ENCODE measurements around the gene ATL1. TPM values are rescaled to one million over a fixed set of nuclear protein-coding genes. Genes with fewer than 3 reads are reported as not detected.

The ATL1 gene
- total RNA-seq, 4 donors from 2014 or later: 17.2 to 22.3 (median 21.6) TPM

DNA sequence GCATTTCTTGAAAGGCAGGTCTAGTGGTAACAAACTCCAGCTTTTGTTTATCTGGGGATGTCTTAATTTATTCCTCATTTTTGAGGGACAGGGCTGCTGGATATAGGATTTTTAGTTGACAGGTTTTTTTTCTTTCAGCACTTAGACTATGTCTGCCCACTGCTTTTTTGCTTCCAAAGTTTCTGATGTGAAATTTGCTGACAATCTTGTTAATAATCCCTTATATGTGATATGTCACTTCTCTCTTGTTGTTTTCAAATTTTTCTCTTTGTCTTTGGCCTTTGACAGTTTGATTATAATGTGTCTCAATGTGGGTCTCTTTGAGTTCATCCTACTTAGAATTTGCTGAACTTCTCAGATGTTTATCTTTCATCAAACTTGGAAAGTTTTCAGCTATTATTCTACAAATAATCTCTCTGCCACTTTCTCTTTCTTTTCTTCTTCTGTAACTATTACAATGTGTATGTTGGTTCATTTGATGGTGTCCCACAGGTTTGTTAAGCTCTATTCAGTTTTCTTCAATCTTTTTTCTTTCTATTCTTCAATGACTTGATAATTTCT lies 9.8 kb downstream of the ATL1 start:
- Histone ChIP-seq H3K4me1 (no peaks in the 10 kb centered on the region), H3K27ac (no peak overlapping the region), H3K27me3 (no peaks in the 10 kb centered on the region), H3K9me3 (peaks cover 0 to 41% (median 0%) of the 10 kb centered on the region in 3 donors), H3K4me3 (no peak overlapping the region), H3K36me3 (no peaks in the 10 kb centered on the region)
- TF ChIP-seq, protein P1, sequence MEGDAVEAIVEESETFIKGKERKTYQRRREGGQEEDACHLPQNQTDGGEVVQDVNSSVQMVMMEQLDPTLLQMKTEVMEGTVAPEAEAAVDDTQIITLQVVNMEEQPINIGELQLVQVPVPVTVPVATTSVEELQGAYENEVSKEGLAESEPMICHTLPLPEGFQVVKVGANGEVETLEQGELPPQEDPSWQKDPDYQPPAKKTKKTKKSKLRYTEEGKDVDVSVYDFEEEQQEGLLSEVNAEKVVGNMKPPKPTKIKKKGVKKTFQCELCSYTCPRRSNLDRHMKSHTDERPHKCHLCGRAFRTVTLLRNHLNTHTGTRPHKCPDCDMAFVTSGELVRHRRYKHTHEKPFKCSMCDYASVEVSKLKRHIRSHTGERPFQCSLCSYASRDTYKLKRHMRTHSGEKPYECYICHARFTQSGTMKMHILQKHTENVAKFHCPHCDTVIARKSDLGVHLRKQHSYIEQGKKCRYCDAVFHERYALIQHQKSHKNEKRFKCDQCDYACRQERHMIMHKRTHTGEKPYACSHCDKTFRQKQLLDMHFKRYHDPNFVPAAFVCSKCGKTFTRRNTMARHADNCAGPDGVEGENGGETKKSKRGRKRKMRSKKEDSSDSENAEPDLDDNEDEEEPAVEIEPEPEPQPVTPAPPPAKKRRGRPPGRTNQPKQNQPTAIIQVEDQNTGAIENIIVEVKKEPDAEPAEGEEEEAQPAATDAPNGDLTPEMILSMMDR (IDR thresholded peaks at IDR 0.05): no peak
- TF ChIP-seq EP300 (IDR thresholded peaks at IDR 0.05) (no peak), POLR2AphosphoS5 (IDR thresholded peaks at IDR 0.05) (no peak), POLR2A (IDR thresholded peaks at IDR 0.05) (no peak)
- no peak for ATAC-seq

DNA sequence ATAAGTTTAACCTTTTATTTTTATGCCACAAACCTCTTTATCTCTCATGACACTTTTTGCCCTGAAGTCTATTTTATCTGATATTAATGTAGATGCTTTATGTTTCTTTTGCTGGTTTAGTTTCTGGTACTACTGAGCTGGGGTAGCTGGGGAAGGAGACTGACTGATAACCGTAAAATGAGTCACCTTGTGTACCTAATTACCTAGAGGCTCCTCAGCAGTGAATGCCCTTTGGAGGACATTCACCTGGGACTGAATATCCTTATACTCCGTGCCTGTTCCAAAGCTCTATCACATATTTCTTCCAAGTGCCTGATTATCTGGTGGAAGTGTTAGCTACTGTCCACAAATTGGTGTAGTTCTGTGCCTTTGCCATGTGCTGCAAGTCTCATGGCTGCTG lies 13.9 kb downstream of the ATL1 start:
- no peak overlapping the region for H3K27ac ChIP-seq
- 82 to 100% methylated on average over 1 to 2 of the region's 2 CpGs for WGBS, 2 donors (ENCODE audit: low coverage in 1 of 2)
- TF ChIP-seq POLR2AphosphoS5 (IDR thresholded peaks at IDR 0.05): no peak
- TF ChIP-seq POLR2A (IDR thresholded peaks at IDR 0.05): no peak
- TF ChIP-seq EP300 (IDR thresholded peaks at IDR 0.05): no peak
- TF ChIP-seq, protein P1 (IDR thresholded peaks at IDR 0.05): no peak
- H3K4me1 ChIP-seq: no peaks in the 10 kb centered on the region
- H3K4me3 ChIP-seq: no peak overlapping the region
- H3K27me3 ChIP-seq: no peaks in the 10 kb centered on the region
- peaks cover 0 to 33% (median 0%) of the 10 kb centered on the region in 3 donors for H3K9me3 ChIP-seq
- no peak for ATAC-seq
- no peaks in the 10 kb centered on the region for H3K36me3 ChIP-seq

DNA sequence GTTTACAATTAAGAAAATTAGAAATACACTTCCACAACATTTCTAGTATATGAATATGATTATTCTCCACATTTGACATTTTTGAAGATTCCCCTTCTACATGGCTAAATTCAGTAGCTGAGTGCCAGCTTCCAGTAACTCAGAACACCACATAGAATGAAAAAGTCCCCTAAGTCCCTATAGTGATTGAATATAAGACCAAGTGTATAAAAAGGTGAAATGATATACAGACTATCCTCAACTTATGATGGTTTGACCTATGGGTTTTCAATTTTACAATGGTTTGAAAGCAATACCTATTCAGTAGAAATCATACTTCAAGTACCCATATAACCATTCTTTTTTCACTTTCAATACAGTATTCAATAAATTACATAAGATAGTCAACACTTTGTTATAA lies 15.8 kb downstream of the ATL1 start:
- no peaks in the 10 kb centered on the region for H3K27me3 ChIP-seq
- H3K4me1 ChIP-seq: no peaks in the 10 kb centered on the region
- peaks cover 0 to 14% (median 0%) of the 10 kb centered on the region in 3 donors for H3K9me3 ChIP-seq
- TF ChIP-seq POLR2A (IDR thresholded peaks at IDR 0.05) (no peak), POLR2AphosphoS5 (IDR thresholded peaks at IDR 0.05) (no peak), EP300 (IDR thresholded peaks at IDR 0.05) (no peak)
- TF ChIP-seq, protein P1 (IDR thresholded peaks at IDR 0.05): no peak
- H3K27ac ChIP-seq: no peak overlapping the region
- H3K36me3 ChIP-seq: no peaks in the 10 kb centered on the region
- ATAC-seq: no peak
- no peak overlapping the region for H3K4me3 ChIP-seq

DNA sequence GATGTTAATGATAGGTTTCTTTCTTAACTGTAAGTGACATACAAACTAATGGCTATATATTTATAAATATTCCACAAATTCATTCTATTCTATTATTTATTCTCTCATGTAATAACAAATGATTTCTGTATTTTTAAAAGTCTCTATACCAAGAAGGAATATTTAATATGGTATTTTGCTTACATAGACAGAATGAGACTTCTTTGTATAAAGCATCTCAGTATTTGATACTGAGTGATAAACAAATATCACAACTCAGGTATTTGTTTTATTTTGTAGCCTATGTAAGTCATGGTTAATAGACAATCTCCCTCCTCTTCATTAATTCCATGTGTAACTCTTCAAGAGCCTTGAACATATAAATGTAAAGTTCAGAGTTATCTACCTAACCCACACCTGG lies 18.0 kb downstream of the ATL1 start:
- Histone ChIP-seq H3K27me3 (no peaks in the 10 kb centered on the region), H3K4me3 (no peak overlapping the region), H3K9me3 (no peaks in the 10 kb centered on the region), H3K27ac (no peak overlapping the region), H3K36me3 (no peaks in the 10 kb centered on the region), H3K4me1 (no peaks in the 10 kb centered on the region)
- TF ChIP-seq POLR2AphosphoS5 (IDR thresholded peaks at IDR 0.05): no peak
- TF ChIP-seq, protein P1 (IDR thresholded peaks at IDR 0.05): no peak
- TF ChIP-seq EP300 (IDR thresholded peaks at IDR 0.05): no peak
- no peak for TF ChIP-seq POLR2A (IDR thresholded peaks at IDR 0.05)
- no peak for ATAC-seq

DNA sequence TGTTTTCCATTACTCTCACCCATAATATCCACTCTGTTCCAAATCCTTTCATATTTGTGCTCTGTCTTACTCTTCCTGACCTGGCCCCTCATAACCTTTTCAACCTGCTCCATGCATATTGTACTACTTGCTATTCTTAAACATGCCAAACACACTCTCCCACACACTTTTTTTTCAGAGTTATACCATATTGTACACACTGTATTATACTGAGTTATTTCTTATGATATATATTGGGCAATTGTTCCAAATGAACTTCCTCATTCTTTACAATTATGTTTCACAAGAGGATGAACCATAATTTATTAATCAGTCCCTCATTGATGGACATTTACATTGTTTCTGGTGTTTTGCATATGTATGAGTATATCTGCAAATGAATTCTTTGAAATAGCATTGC lies 18.5 kb downstream of the ATL1 start:
- no peaks in the 10 kb centered on the region for H3K4me1 ChIP-seq
- H3K36me3 ChIP-seq: no peaks in the 10 kb centered on the region
- H3K27ac ChIP-seq: no peak overlapping the region
- no peaks in the 10 kb centered on the region for H3K9me3 ChIP-seq
- no peak for ATAC-seq
- TF ChIP-seq POLR2A (IDR thresholded peaks at IDR 0.05) (no peak), EP300 (IDR thresholded peaks at IDR 0.05) (no peak), POLR2AphosphoS5 (IDR thresholded peaks at IDR 0.05) (no peak)
- TF ChIP-seq, protein P1 (IDR thresholded peaks at IDR 0.05): no peak
- no peaks in the 10 kb centered on the region for H3K27me3 ChIP-seq
- H3K4me3 ChIP-seq: no peak overlapping the region

Data from gastroesophageal sphincter (tissue), 4 donors.